GM18511 (cell line): ENCODE results near the gene ZBTB16.

Source experiments
- ATAC-seq: cut with Tn5 transposase; IDR thresholded peaks from one replicate; pipeline ENCODE4 v1.9.1; 2021; ENCODE audit warnings: mild to moderate bottlenecking, moderate library complexity; ENCODE audit not compliant: unreplicated experiment

The ZBTB16 gene

GRCh38 chr11:114082415-114082748, 22.9 kb downstream of the ZBTB16 start:
- no peak for ATAC-seq

DNA sequence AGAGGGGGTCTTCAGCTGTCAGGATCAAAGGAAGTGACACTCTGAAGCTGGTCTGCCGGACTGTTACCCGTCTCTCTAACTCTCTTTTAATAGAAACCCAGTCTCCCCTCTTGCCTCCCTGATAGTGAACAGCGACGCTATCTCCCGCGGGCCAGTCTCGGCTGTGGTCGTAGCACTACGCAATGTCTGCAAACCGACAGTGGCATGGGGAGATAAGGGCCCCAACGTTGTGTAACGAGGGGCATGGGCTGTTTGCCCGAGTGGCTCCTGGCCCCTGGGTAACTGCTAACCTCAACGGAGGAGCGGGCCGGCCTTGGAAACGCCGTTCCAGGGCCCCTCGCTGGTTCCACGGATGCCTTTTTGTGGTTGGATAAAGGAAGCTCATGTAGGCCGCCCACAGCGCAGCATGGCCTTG, 23.3 kb downstream of the ZBTB16 start:
- ATAC-seq: no peak

DNA sequence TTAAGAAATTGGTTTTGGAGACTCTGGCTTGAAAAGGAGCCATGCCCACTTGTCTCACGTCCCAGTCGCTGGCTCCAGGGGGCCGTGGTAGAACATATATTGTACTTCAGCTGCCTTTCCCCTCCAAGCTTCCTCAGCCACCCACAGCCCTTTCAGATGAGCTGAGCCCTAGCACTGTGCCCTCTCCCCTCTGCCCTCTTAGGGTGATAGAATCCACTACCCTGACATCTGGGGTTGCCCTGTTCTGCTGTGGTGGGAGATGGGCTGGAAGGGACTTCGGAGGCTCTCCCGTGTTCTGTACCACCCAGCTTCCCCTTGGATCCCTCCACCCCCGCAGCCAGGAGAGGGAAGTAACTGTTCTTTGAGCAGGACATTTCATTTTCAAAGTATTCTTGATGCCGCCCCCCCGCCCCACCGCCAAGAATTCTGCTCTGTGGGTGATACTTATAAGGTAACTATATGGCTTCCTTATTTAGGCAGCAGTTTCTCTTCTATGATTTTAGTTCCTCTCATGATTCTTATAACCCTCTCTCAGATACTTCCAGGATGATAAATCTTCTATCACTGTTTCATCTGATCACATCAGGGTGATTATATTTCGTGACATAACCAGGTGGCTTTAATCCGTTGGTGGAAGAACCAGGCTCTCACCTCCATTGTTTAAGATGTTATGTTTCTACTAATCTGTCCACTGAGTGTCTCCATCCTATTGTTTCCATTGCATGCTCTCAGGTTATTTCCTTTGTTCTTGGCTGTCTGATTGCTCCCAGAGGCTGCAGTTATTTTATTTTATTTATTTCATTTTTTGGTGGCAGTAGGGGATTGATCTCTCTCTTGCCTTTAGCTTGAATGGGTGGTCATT, 24.1 kb downstream of the ZBTB16 start:
- no peak for ATAC-seq

- no peak for ATAC-seq
These were observed 24.9 kb downstream of the ZBTB16 start for GRCh38 chr11:114084414-114084813.

- no peak for ATAC-seq
These were observed 26.7 kb downstream of the ZBTB16 start for GRCh38 chr11:114085965-114086793.

- ATAC-seq: no peak
These were observed 27.5 kb downstream of the ZBTB16 start for GRCh38 chr11:114087025-114087424.

GRCh38 chr11:114088216-114088615, 28.7 kb downstream of the ZBTB16 start:
- ATAC-seq: no peak

GRCh38 chr11:114088836-114089235, 29.3 kb downstream of the ZBTB16 start:
- ATAC-seq: no peak

GRCh38 chr11:114089748-114090147, 30.2 kb downstream of the ZBTB16 start:
- no peak for ATAC-seq

DNA sequence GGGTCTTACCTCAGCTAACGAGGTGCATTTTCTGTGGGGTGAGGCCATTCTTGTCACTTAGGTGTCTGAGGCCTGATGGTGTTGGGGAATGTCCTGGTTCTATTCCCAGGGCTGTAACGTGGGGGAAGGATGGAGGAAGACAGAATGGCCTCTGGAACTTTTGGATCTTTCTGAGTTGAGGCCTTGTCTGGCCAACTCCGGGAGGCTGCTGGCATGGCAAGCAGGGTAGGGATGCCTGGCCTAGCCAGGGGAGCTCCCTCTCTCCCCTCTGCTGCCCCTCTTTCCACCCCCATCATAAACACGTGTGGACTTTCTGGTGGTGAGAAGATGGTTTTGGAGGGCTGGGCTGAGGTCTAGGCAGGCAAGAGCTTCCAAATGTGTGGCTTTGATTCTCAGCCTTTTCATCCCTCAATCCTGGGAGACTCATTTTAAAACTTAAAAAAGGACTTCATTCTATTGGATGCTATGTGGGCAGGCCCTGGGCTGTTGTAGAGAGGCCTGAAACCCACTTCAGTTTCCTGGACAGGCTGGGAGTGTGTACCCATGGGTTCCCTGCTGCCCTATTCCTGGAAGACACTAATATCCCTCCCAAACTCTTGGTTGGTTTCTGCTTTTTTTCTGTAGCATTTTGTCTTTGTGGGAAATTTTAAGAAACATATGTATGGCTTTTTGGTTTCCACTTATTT, 30.9 kb downstream of the ZBTB16 start:
- ATAC-seq: no peak

GRCh38 chr11:114090976-114091375, 31.5 kb downstream of the ZBTB16 start:
- no peak for ATAC-seq

- ATAC-seq: no peak
These were observed 32.2 kb downstream of the ZBTB16 start for GRCh38 chr11:114091516-114092397.

GRCh38 chr11:114092478-114092877, 33.0 kb downstream of the ZBTB16 start:
- ATAC-seq: no peak

DNA sequence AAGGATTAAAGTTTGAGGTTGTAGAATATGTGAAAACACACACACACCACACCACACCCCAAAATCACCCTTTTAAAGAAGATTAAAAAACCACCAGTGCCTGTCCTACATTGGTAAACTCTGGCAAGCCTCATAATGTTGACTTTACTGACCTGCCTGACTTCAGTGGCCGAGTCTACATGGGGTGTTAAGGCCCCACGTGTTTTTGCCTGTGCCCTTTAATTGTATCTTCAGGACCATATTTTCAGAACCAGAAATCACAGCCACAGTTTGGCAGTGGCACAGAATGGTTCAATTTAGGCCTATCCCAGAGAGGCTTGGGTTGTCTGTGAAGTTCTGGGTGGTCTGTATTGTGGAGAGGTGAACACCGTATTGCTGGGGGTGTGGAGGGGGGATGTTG, 33.4 kb downstream of the ZBTB16 start:
- ATAC-seq: no peak

DNA sequence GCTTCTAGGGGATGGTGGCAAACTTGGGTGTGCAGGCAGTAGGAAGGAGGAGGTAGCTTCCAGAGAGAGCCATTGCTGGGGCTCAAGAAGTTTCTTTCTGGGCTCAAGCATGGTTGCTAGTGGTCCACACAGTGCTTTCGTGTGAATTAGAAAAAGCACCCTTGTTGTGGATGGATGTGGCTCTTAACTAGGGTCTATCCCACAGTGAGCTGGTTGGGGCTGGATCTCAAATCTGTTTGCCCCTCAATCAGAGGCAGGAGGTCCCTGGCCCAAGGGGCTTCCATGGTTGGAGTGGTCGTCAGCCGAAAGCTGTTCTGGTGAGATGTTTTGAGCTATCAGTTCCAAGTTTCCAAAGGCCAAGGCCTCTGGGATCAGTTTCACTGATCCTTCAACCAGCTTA, 35.0 kb downstream of the ZBTB16 start:
- no peak for ATAC-seq

- ATAC-seq: no peak
These were observed 36.4 kb downstream of the ZBTB16 start for GRCh38 chr11:114095899-114096298.

DNA sequence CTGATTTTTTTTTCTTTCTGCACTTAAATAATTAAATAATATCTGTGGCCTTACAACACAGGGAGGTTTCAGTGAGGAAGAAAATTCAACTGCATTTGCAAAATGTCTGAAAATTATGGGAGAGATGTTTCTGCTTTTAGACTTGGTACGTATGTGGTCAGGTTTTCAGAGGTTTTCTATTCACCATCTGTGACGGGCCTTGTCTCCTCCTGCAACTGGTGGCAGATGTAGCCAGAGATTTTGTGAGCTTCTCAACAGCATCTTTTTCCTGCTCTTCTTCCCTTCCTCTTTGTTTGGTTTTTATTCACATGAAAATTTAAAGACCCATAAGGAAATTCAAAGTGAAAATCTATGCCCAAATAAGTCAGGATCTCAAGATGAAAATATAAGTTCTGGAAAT, 38.3 kb downstream of the ZBTB16 start:
- no peak for ATAC-seq

- ATAC-seq: no peak
These were observed 39.4 kb downstream of the ZBTB16 start for GRCh38 chr11:114098927-114099326.

GRCh38 chr11:114099392-114100178, 40.1 kb downstream of the ZBTB16 start:
- ATAC-seq: no peak
